ENCODE data around the gene SLC12A4. TPM values are rescaled to one million over a fixed set of nuclear protein-coding genes. Genes with fewer than 3 reads are reported as not detected.

SLC12A4 gene
- total RNA-seq, 4 donors from 2014 or later, result 10.7 to 83.3 (median 33.6) TPM

DNA sequence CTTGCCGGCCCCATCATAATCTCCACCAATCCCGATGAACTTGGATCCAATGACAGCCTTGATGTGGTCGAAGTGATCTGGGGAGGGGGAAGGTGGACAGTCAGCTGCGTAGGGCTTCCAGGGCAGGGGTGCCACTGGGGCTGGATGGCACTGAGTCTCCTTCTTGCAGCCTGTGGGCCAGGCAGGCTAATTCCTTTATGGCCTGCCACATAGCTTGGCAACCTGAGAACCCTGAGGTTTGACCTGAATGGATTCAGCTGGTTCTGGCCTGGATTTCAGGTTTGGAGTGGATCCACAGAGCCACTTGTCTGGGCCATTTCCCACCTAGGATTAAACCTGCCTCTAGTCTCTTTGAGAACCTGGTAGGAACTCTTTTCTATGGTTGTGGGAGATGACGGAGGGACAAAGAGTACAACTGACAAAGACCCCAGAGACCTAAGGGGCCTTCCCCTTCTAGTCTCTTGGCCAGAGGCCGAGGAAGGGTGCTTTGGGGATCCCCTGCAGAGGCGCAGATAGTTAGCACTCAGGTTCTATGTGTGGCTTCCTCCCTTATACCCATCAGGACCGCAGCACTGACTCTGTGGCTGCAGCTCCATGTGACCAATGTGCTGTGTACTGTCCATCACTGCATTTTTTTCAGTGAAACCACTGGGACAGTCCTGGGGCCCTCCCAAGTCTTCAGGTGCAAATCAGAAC, 21.0 kb upstream of the SLC12A4 start:
- no peak for DNase-seq
- no peak for TF ChIP-seq POLR2A (IDR thresholded peaks at IDR 0.05)
- TF ChIP-seq, protein P1, sequence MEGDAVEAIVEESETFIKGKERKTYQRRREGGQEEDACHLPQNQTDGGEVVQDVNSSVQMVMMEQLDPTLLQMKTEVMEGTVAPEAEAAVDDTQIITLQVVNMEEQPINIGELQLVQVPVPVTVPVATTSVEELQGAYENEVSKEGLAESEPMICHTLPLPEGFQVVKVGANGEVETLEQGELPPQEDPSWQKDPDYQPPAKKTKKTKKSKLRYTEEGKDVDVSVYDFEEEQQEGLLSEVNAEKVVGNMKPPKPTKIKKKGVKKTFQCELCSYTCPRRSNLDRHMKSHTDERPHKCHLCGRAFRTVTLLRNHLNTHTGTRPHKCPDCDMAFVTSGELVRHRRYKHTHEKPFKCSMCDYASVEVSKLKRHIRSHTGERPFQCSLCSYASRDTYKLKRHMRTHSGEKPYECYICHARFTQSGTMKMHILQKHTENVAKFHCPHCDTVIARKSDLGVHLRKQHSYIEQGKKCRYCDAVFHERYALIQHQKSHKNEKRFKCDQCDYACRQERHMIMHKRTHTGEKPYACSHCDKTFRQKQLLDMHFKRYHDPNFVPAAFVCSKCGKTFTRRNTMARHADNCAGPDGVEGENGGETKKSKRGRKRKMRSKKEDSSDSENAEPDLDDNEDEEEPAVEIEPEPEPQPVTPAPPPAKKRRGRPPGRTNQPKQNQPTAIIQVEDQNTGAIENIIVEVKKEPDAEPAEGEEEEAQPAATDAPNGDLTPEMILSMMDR (IDR thresholded peaks at IDR 0.05), result no peak
- Histone ChIP-seq H3K4me3 (no peak overlapping the region), H3K9me3 (no peaks in the 10 kb centered on the region), H3K4me1 (peaks cover 3 to 18% (median 10%) of the 10 kb centered on the region in 4 donors), H3K36me3 (no peaks in the 10 kb centered on the region), H3K27me3 (no peaks in the 10 kb centered on the region), H3K27ac (no peak overlapping the region)

DNA sequence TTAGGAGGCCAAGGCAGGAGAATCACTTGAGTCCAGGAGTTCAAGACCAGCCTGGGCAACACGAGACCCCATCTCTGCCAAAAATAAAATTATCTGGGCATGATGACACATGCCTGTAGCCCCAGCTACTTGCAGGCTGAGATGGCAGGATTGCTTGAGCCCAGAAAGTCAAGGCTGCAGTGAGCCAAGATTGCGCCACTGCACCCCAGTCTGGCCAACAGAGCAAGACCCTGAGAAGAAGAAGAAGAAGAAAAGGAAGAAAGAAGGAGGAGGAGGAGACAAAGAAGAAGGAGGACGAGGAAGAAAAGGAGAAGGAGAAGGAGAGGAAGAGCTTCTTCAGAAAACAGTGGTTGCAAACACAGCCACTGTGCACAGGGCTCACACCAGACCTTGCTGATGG, 20.2 kb upstream of the SLC12A4 start:
- TF ChIP-seq, protein P1 (IDR thresholded peaks at IDR 0.05), result no peak
- TF ChIP-seq POLR2A (IDR thresholded peaks at IDR 0.05), result no peak
- H3K36me3 ChIP-seq, result no peaks in the 10 kb centered on the region
- H3K27me3 ChIP-seq, result no peaks in the 10 kb centered on the region
- DNase-seq, result no peak
- H3K4me1 ChIP-seq, result peaks cover 1 to 22% (median 11%) of the 10 kb centered on the region in 4 donors
- H3K27ac ChIP-seq, result no peak overlapping the region
- no peak overlapping the region for H3K4me3 ChIP-seq
- H3K9me3 ChIP-seq, result no peaks in the 10 kb centered on the region

DNA sequence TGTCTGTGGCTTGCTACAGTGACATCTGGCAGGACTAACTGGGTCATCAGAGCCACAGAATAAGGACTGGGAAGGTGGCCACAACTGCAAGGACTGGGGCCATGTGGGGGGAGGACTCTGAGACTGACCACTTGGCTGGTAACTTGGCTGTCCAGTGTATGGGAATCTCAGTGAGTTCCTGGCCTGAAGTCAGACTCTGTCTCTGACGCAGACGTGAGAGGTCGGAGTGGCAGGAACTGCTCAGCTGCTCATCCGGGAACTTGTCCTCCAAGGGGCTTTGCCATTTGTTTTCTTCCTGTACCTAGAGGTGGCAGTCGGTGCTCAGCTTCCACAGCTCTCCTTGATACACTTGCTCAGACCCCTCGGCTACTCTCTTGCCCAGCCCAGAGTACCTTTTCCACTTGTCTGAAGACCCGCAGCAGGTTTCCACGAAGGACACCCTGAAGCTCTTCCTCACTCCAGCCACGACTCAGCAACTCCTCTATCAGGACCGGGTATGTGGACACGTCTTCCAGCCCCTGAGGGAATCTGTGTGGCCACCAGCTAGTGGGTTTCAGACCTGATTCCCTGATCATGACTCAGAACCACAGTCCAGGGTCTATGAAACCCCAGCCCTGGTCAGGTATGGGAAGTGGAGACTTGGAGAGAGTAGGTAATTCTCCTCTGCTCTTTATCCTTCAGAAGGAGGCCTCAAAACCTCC, 19.2 kb upstream of the SLC12A4 start:
- no peak for DNase-seq
- no peaks in the 10 kb centered on the region for H3K27me3 ChIP-seq
- no peak overlapping the region for H3K4me3 ChIP-seq
- no peaks in the 10 kb centered on the region for H3K9me3 ChIP-seq
- peaks cover 0 to 17% (median 4%) of the 10 kb centered on the region in 4 donors for H3K4me1 ChIP-seq
- H3K36me3 ChIP-seq, result no peaks in the 10 kb centered on the region
- H3K27ac ChIP-seq, result peak overlapping the region in 3 of 4 donors; percentile 3 to 22 (median 11)
- TF ChIP-seq, protein P1 (IDR thresholded peaks at IDR 0.05), result no peak
- TF ChIP-seq POLR2A (IDR thresholded peaks at IDR 0.05), result no peak

DNA sequence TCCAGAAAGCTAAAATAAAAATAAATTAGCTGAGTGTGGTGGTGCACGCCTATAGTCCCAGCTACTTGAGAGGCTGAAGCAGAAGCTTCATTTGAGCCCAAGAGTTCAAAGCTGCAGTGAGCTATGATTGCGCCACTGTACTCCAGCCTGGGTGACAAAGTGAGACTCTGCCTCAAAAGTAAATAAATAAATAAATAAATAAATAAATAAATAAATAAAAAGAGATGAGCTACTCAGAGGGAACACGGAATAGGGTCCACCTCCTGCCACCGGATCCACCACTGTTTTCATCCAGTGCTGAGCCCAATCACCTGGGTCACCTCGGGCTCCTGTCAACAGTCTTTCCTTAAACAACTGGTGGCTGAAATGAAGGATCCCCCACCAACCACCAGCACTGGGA, 18.5 kb upstream of the SLC12A4 start:
- Histone ChIP-seq H3K4me1 (peaks cover 0 to 17% (median 4%) of the 10 kb centered on the region in 4 donors), H3K36me3 (no peaks in the 10 kb centered on the region), H3K27ac (peak overlapping the region in 1 of 4 donors; percentile 3), H3K4me3 (no peak overlapping the region), H3K27me3 (no peaks in the 10 kb centered on the region), H3K9me3 (no peaks in the 10 kb centered on the region)
- TF ChIP-seq, protein P1 (IDR thresholded peaks at IDR 0.05), result no peak
- no peak for TF ChIP-seq POLR2A (IDR thresholded peaks at IDR 0.05)
- DNase-seq, result no peak

DNA sequence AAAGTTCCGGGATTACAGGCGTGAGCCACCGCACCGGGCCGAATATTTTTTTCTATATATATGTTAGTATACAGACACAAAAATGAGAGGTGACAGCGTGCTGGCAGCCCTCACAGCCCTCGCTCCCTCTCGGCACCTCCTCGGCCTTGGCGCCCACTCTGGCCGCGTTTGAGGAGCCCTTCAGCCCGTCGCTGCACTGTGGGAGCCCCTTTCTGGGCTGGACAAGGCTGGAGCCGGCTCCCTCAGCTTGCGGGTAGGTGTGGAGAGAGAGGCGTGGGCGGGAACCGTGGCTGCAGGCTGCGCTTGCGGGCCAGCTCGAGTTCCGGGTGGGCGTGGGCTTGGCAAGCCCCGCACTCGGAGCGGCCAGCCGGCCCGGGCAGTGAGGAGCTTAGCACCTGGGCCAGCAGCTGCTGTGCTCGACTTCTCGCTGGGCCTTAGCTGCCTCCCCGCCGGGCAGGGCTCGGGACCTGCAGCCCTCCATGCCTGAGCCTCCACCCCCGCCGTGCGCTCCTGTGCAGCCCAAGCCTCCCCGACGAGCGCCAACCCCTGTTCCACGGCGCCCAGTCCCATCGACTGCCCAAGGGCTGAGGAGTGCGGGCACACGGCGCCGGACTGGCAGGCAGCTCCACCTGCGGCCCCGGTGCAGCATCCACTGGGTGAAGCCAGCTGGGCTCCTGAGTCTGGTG, 13.7 kb upstream of the SLC12A4 start:
- Histone ChIP-seq H3K4me1 (peaks cover 0 to 17% (median 4%) of the 10 kb centered on the region in 4 donors), H3K27me3 (no peaks in the 10 kb centered on the region), H3K9me3 (no peaks in the 10 kb centered on the region), H3K36me3 (no peaks in the 10 kb centered on the region), H3K4me3 (no peak overlapping the region), H3K27ac (no peak overlapping the region)
- DNase-seq, result no peak
- TF ChIP-seq, protein P1 (IDR thresholded peaks at IDR 0.05), result no peak
